ENCODE measurements around the gene SRL.

GRCh38 chr16:4233431-4233830 is 8.4 kb downstream of the SRL start:
- TF ChIP-seq CTCF (IDR thresholded peaks at IDR 0.05) (no peak), POLR2A (IDR thresholded peaks at IDR 0.05) (no peak)

Measured in prostate gland (tissue), 2 donors.